SKM-1 (cell line): ENCODE results near the gene ZNF585A.

Source experiments
- DNase-seq: peaks from one replicate; lab custom pipeline; 2025; ENCODE audit not compliant: unreplicated experiment; lab: John Stamatoyannopoulos, UW

The ZNF585A gene

GRCh38 chr19:37095859-37096258, 76.6 kb downstream of the ZNF585A start:
- DNase-seq, result no peak
